Bronchial epithelial cell (primary cell): ENCODE data around the gene ZNF484. TPM values are rescaled to one million over a fixed set of nuclear protein-coding genes. Genes with fewer than 3 reads are reported as not detected.
"Not testable (repeated sequence)": the region's sequence is repeated elsewhere in the genome, so short reads cannot be mapped to it uniquely, and the experiment has no call there.

Experiments
- DNase-seq: peaks from one replicate; pipeline ENCODE4 v3.0.0-alpha.2; 2010; ENCODE audit warnings: low read depth
- FAIRE-seq: peaks from 2 replicates; lab custom pipeline; 2011; peaks lifted over from hg19 to GRCh38; lab: Jason Lieb, UNC
- H3K27me3 ChIP-seq: 2 replicates; pipeline ENCODE4 v1.5.1; 2011; ENCODE audit warnings: low read length; ENCODE audit not compliant: control insufficient read depth, insufficient read depth
- H3K36me3 ChIP-seq: 2 replicates; pipeline ENCODE4 v1.5.1; 2011; ENCODE audit warnings: low read length; ENCODE audit not compliant: control insufficient read depth, insufficient read depth
- H3K4me3 ChIP-seq: 2 replicates; pipeline ENCODE4 v1.5.1; 2011; ENCODE audit warnings: mild to moderate bottlenecking, low read depth, low read length, control low read depth
- CTCF ChIP-seq: IDR thresholded peaks from 2 replicates; pipeline ENCODE4 v1.5.1; 2011; ENCODE audit warnings: mild to moderate bottlenecking, moderate library complexity, low read length, control low read depth, inconsistent platforms; ENCODE audit not compliant: insufficient read depth, severe bottlenecking
- total RNA-seq: library from RNA; depleted of rRNA; stranded (reverse); fragments of >200 nt; gene quantifications from 2 replicates; pipeline ENCODE4 v1.2.1, GENCODE V29; 2014

The ZNF484 gene
- total RNA-seq, 1 donor from 2014 or later: 9.2 TPM

GRCh38 chr9:92857236-92857635 lies 20.6 kb downstream of the ZNF484 start:
- Histone ChIP-seq H3K4me3 (no peak overlapping the region), H3K36me3 (peaks cover 6% of the 10 kb centered on the region), H3K27me3 (no peaks in the 10 kb centered on the region)
- TF ChIP-seq CTCF: no peak
- FAIRE-seq (no peak), DNase-seq (no peak)

- no peak for TF ChIP-seq CTCF
- DNase-seq (no peak), FAIRE-seq (no peak)
- Histone ChIP-seq H3K27me3 (no peaks in the 10 kb centered on the region), H3K4me3 (no peak overlapping the region), H3K36me3 (peaks cover 1% of the 10 kb centered on the region)
Measured at GRCh38 chr9:92853716-92854115, 24.1 kb downstream of the ZNF484 start.

- no peak for FAIRE-seq
- peak; percentile 12 for DNase-seq
- TF ChIP-seq CTCF: peak; percentile 4
- Histone ChIP-seq H3K36me3 (peaks cover 5% of the 10 kb centered on the region), H3K27me3 (no peaks in the 10 kb centered on the region), H3K4me3 (no peak overlapping the region)
Measured at GRCh38 chr9:92850898-92851297, 26.9 kb downstream of the ZNF484 start.

GRCh38 chr9:92848740-92849139 lies 29.1 kb downstream of the ZNF484 start:
- H3K4me3 ChIP-seq, DNase-seq, H3K27me3 ChIP-seq, FAIRE-seq, H3K36me3 ChIP-seq: not testable (repeated sequence)

- H3K27me3 ChIP-seq: no peaks in the 10 kb centered on the region
- FAIRE-seq (no peak), DNase-seq (no peak)
- H3K4me3 ChIP-seq: no peak overlapping the region
- TF ChIP-seq CTCF: no peak
- peaks cover 4% of the 10 kb centered on the region for H3K36me3 ChIP-seq
Measured at GRCh38 chr9:92846662-92847145, 31.1 kb downstream of the ZNF484 start.

GRCh38 chr9:92838411-92838810 lies 39.4 kb downstream of the ZNF484 start:
- not testable (repeated sequence) for FAIRE-seq, H3K27me3 ChIP-seq

GRCh38 chr9:92837191-92837590 lies 40.6 kb downstream of the ZNF484 start:
- TF ChIP-seq CTCF: no peak

More at GRCh38 chr9:92838411-92838810, 39.4 kb downstream of the ZNF484 start:
- not testable (repeated sequence) for DNase-seq, H3K36me3 ChIP-seq, H3K4me3 ChIP-seq

More at GRCh38 chr9:92837191-92837590, 40.6 kb downstream of the ZNF484 start:
- no peaks in the 10 kb centered on the region for H3K27me3 ChIP-seq
- no peaks in the 10 kb centered on the region for H3K36me3 ChIP-seq
- no peak for FAIRE-seq
- no peak overlapping the region for H3K4me3 ChIP-seq
- DNase-seq: no peak
